Myocyte (in vitro differentiated cells): ENCODE measurements around the gene ACTR5. TPM values are rescaled to one million over a fixed set of nuclear protein-coding genes. Genes with fewer than 3 reads are reported as not detected.
A peak's percentile ranks its signal among the peaks of the same experiment; 100 is the strongest.

Source experiments
- DNase-seq: peaks from one replicate; pipeline ENCODE4 v3.0.0-alpha.2; 2012; ENCODE audit warnings: low read depth
- polyA plus RNA-seq: library from polyadenylated mRNA; unstranded; fragments of >200 nt; gene quantifications from one replicate; pipeline ENCODE4 v1.2.1, GENCODE V29; 2012; ENCODE audit warnings: missing spikeins
- total RNA-seq: library from RNA; depleted of rRNA; stranded (reverse); fragments of >200 nt; gene quantifications from 2 replicates; pipeline ENCODE4 v1.2.3, GENCODE V29; 2014

Gene ACTR5
- 6.1 and 6.7 TPM in 2 replicates for total RNA-seq
- 4.1 TPM for polyA plus RNA-seq

- peak; percentile 92 for DNase-seq
These were observed at the start of gene ACTR5 for GRCh38 chr20:38748097-38748860. ACTR5 (plus strand) TSS chr20:38748460; CDS start chr20:38748479, 19 bp downstream.

- no peak for DNase-seq
These were observed 49.7 kb upstream of the ACTR5 start for GRCh38 chr20:38698541-38698940.

DNA sequence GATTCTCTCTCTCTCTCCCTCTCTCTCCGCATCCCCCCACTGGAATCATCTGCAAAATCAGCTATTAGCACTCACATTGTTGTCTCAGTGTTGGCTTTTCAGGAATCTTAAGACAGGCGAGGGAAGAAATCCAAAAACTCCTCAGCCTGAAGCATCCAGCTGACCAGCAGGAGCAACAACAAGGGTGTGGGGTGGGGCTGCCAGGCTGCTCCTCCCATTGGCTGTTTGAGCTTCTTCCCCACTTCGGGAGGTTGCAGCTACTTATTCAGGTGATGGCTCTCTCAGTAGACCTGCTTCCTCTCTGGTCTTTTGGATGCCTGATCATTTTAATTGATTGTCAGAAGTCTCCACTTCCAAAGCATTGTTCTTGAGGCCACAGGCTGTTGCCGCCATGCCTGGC is 48.1 kb upstream of the ACTR5 start:
- no peak for DNase-seq

GRCh38 chr20:38700926-38701325 is 47.3 kb upstream of the ACTR5 start:
- no peak for DNase-seq

GRCh38 chr20:38703526-38703925 is 44.7 kb upstream of the ACTR5 start:
- no peak for DNase-seq

- no peak for DNase-seq
These were observed 44.1 kb upstream of the ACTR5 start for GRCh38 chr20:38704136-38704535.

- no peak for DNase-seq
These were observed 41.8 kb upstream of the ACTR5 start for GRCh38 chr20:38706509-38706908.

DNA sequence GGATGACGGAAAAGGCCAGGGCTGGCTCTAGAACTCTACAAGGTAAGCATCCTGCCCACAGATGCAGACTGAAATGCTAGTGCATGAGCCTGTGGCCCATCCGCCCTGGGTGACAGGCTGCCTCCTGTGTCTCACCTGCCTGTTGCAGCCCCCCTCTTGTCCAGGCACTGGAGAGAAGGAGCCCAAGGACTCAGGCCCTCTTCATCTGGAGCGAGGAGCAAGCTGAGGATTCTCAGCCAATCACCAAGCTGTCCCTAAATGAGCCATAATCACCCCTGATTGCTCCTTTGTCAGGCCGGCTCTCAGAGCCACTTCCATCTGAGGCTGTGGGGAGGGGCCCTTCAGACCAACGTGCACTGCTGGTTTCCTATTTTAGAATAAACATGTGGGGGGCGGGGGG is 34.0 kb upstream of the ACTR5 start:
- no peak for DNase-seq

DNA sequence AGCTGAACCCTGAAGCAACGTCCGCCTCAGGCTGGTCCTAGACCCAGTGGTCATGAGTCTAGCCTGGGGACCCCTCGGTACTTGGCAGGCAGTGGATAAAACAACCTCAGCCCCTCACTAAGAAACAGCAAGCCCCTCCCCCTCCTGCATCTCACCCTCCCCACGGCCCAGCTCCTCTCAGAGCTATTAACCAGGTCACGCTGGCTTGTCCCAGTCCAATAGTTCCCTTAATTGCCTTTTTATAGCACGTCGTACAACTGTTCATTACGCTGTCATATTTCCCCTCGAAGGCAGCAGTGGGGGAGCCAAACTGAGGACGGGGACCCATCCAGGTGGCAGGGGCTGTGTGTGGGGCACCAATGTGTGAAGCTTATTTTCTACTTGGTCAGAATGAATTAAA is 32.6 kb upstream of the ACTR5 start:
- DNase-seq = no peak

- DNase-seq = no peak
These were observed 25.6 kb upstream of the ACTR5 start for GRCh38 chr20:38722683-38723016.

DNA sequence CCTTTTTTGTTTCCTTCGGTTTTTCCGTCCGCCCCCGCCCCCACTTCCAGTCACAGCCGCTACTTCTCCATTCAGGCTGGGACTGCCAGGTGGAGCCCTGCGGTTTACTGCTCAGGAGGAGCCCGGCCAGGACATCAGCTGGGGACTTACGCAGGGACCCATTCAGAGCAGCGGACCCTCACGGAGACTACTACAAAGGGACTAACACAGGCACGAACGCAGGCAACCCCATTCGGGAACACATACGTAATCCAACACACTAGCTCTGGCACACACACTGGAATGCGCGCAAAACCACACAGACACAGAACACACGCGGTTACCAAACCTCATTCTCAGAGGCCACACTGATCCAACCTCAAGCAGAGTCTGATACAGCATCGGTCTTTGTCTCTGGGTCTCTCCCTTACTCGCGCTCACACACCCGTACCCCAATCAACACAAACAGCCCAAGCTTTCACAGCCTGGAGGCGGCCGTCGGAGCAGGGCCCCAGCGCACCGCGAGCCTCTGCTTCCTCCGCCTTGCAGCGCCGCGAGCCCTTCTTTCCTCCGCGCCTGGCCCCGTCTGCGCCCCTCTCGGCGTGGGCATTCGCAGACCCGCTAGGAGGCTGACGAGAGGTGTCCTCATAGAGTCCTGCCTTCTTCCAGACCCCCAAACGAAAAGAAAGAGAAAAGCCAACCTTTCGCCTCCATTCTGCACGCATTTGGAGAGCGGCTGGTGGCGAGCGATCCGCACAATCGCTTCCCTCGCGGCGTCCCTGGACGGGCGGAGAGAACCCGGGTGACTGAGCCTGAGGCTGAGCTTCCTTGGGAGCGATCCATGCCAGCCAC is 25.0 kb upstream of the ACTR5 start:
- DNase-seq = peak; percentile 55

DNA sequence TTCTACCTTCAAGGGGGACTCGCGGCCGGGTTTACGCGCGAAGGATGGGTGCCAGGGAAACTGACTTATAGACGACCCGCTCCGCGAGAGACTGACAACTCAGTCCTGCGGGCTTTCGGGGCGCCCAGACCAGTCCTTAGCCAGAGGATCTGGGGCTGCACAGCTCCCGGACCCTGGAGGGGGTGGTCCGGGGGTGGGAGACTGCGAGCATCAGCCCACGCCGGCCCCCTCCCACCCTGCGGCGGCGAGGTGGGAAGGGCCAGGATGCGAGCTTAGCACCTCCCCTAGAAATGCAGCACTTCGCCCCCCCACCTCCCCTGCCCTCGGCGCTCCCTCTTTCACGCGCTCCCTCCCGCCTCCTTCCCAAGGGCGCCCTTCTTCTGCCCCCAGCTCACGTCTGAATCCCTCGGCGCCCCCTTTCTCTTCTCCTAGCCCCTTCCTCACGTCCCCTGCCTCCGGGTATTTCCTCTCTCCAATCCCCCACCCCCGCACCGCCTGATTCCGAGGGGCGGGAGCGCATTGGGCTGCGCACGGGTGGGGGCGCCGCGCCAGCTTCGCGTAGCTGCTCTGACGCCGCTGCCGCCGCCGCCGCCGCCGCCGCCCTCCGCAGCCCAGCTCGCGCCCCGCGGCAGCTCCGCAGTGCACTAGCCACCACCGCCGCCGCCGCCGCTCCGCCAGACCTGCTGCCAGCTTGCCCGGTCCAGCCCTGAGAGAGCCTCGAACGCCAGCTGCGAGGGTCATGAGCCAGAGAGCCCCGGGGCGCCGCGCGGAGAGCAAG is 24.2 kb upstream of the ACTR5 start, which contains the start of gene SLC32A1:
Gene SLC32A1 (plus strand): TSS at position 639 of the 778 bp plus-strand sequence. CDS start 239 bp downstream, outside the sequence.
- DNase-seq = no peak

DNA sequence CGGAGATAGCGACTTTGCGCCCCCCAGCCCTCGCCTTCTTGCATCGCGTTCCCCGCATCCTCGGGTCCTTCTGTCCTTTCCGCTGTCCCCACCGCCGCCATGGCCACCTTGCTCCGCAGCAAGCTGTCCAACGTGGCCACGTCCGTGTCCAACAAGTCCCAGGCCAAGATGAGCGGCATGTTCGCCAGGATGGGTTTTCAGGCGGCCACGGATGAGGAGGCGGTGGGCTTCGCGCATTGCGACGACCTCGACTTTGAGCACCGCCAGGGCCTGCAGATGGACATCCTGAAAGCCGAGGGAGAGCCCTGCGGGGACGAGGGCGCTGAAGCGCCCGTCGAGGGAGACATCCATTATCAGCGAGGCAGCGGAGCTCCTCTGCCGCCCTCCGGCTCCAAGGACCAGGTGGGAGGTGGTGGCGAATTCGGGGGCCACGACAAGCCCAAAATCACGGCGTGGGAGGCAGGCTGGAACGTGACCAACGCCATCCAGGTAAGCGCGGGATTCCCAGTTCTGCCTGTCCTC is 23.6 kb upstream of the ACTR5 start:
- DNase-seq = no peak

DNA sequence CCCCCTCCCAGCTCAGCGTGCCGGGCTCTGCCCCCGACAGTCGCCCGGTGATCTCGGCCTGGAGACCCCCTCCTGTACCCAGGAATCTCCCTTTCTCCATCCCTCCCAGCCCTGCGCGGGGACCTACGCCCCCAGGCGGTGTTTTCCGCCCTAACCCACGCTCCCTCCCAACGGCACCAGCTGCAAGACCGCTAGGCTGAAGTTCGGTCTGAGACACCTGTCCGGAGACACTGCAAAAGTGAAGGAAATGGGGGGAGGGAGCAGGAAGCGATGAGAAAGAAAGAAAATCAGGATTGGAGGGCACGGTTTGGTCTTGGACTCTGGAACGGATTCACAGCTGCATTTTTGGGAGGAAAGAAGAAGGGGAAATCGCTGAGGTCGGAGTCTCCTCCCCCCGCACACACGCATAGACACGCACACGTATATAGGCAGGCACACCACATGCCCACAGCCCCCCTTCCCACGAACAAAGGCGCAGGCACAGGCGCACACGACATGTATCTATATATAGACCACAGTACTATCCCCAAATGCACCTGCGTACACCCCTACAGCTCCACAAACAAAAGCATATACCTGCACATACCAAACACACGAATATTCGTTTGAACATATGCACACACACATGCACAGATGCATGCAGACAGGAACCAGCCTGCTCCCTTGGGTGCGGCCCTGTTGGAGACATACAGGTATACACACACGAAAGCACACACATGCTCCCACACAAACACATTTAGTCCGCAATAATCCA is 22.9 kb upstream of the ACTR5 start:
- DNase-seq = no peak

GRCh38 chr20:38725931-38726803 is 22.1 kb upstream of the ACTR5 start:
- peak; percentile 47 for DNase-seq

- no peak for DNase-seq
These were observed 21.3 kb upstream of the ACTR5 start for GRCh38 chr20:38726804-38727606.

DNA sequence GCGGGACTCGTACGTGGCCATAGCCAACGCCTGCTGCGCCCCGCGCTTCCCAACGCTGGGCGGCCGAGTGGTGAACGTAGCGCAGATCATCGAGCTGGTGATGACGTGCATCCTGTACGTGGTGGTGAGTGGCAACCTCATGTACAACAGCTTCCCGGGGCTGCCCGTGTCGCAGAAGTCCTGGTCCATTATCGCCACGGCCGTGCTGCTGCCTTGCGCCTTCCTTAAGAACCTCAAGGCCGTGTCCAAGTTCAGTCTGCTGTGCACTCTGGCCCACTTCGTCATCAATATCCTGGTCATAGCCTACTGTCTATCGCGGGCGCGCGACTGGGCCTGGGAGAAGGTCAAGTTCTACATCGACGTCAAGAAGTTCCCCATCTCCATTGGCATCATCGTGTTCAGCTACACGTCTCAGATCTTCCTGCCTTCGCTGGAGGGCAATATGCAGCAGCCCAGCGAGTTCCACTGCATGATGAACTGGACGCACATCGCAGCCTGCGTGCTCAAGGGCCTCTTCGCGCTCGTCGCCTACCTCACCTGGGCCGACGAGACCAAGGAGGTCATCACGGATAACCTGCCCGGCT is 20.6 kb upstream of the ACTR5 start:
- no peak for DNase-seq

GRCh38 chr20:38728191-38728781 is 20.0 kb upstream of the ACTR5 start:
- DNase-seq = no peak
